Panc1 (cell line): ENCODE measurements around the gene WNT3.

Source experiments
- POLR2AphosphoS5 ChIP-seq: IDR thresholded peaks from 2 replicates; pipeline ENCODE4 v1.6.1; 2012; ENCODE audit warnings: mild to moderate bottlenecking, low read depth, low read length, moderate library complexity
- SIN3A ChIP-seq: IDR thresholded peaks from 2 replicates; pipeline ENCODE4 v1.6.1; 2012; ENCODE audit warnings: low read depth, mild to moderate bottlenecking, low read length, moderate library complexity, borderline replicate concordance; ENCODE audit not compliant: insufficient read depth
- TCF7L2 ChIP-seq: IDR thresholded peaks from 2 replicates; pipeline ENCODE4 v1.6.1; 2011; ENCODE audit warnings: mild to moderate bottlenecking, low read depth, low read length, inconsistent platforms
- TF ChIP-seq, protein P1 (sequence below): fragments of 450-650 bp; IDR thresholded peaks from 2 replicates; pipeline ENCODE4 v1.5.1; 2017; ENCODE audit warnings: mild to moderate bottlenecking

DNA sequence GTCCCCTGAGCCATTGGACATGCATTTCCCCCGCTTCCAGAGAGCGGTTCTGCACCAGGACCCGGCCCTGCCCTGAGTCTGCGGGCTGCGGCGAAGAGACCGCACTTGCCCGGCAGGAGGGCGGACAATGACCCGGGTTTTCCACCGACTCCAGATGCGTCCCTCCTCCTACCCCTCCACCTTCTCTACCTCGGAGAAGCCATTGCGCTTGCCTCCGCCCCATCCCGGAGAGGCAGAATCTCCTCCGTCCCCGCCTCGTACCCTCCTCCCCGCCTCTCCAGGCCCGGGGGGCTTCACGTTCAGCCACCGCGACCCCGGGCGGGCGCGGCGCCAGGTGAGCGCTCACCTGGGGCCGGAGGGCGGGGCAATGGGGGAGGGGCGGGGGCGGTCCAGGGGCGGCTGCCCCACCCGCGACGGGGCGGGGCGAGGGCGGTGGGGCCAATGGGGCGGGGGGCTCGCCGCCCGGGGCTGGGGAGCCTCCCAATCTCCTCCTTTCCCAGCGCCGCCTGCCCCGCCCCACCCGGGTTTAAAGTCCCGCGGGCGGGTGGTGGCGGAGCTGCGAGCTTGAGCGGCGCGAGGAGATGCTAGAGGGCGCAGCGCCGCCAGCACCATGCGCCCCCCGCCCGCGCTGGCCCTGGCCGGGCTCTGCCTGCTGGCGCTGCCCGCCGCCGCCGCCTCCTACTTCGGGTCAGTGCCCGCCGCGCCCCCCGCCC lies 32.7 kb upstream of the WNT3 start, which contains the start of gene WNT9B:
- no peak for TF ChIP-seq POLR2AphosphoS5
- TF ChIP-seq, protein P1, sequence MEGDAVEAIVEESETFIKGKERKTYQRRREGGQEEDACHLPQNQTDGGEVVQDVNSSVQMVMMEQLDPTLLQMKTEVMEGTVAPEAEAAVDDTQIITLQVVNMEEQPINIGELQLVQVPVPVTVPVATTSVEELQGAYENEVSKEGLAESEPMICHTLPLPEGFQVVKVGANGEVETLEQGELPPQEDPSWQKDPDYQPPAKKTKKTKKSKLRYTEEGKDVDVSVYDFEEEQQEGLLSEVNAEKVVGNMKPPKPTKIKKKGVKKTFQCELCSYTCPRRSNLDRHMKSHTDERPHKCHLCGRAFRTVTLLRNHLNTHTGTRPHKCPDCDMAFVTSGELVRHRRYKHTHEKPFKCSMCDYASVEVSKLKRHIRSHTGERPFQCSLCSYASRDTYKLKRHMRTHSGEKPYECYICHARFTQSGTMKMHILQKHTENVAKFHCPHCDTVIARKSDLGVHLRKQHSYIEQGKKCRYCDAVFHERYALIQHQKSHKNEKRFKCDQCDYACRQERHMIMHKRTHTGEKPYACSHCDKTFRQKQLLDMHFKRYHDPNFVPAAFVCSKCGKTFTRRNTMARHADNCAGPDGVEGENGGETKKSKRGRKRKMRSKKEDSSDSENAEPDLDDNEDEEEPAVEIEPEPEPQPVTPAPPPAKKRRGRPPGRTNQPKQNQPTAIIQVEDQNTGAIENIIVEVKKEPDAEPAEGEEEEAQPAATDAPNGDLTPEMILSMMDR, result peak; percentile 34; the same call in 1 of the 2 replicates
- no peak for TF ChIP-seq TCF7L2
- TF ChIP-seq SIN3A, result no peak
